Measurements from ENCODE around the gene XYLT1. TPM values are rescaled to one million over a fixed set of nuclear protein-coding genes. Genes with fewer than 3 reads are reported as not detected.

The XYLT1 gene
- total RNA-seq, 1 donor from 2014 or later: 0.23 TPM

DNA sequence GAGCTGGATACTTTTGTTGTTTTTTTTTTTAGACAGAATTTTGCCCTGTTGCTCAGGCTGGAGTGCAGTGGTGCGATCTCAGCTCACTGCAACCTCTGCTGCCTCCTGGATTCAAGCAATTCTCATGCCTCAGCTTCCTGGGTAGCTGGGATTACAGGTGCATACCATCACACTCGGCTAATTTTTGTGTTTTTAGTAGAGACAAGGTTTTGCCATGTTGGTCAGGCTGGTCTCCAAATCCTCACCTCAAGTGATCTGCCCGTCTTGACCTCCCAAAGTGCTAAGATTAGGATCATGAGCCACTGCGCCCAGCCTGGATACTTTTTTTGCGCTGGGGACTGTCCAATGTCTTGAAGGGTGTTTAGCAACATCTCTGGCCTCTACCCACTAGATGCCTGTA lies 32.6 kb upstream of the XYLT1 start:
- no peak for TF ChIP-seq CTCF (conservative IDR thresholded peaks at IDR 0.05; ENCODE audit: low read depth, low read length)
- no peak overlapping the region for H3K4me3 ChIP-seq (ENCODE audit: low read depth, low read length)
- no peak for DNase-seq (ENCODE audit: low read depth)

DNA sequence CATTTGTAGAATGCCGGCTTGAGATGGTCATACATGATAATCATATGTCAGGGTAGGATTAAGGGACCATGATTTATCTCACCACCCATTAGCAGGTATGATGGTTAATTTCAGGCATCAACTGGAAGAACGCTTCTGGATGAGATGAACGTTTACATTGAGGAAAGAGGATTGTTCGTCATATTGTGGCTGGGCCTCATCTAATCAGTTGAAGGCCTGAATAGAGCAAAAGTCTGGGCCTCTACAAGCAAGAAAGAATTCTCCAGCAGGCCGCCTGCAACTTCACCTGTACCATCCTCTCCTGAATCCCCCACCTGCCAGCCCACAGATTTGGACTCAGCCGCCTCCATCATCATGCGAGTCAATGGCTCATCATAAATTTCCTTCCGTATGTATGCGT lies 30.6 kb upstream of the XYLT1 start:
- no peak overlapping the region for H3K4me3 ChIP-seq (ENCODE audit: low read depth, low read length)
- DNase-seq (ENCODE audit: low read depth): no peak
- no peak for TF ChIP-seq CTCF (conservative IDR thresholded peaks at IDR 0.05; ENCODE audit: low read depth, low read length)

DNA sequence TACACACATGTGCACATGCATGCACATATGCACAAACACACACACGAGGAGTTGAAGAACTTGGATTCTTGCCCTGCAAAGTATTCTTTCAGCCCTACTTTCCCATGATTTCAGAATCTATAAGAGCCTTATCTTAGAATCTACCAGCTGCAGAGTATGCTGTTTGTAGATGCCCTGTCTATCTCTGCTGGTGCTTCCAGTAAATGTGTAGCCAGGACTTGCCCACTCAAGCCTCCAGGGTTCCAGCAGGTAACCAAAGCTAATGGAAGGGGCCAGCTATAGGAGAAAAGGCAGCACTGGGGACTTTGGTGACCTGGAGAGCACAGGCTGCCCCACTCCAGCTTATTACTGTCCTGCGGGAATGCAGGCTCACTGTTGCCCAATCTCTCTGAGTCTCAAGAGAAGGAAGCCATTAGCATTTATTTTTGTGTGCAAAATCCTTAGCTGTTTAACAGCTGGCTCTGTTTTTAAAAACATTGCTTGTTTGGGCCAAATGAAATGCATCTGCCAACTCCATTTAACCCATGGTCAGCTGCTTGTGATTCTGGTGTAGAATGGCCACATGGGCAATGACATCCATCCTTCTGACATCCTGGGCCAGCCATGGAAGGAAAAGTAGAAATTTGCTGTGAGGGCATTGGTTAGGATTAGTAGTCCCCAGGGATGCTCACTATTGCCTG lies 28.6 kb upstream of the XYLT1 start:
- no peak for DNase-seq (ENCODE audit: low read depth)
- no peak for TF ChIP-seq CTCF (conservative IDR thresholded peaks at IDR 0.05; ENCODE audit: low read depth, low read length)
- no peak overlapping the region for H3K4me3 ChIP-seq (ENCODE audit: low read depth, low read length)

DNA sequence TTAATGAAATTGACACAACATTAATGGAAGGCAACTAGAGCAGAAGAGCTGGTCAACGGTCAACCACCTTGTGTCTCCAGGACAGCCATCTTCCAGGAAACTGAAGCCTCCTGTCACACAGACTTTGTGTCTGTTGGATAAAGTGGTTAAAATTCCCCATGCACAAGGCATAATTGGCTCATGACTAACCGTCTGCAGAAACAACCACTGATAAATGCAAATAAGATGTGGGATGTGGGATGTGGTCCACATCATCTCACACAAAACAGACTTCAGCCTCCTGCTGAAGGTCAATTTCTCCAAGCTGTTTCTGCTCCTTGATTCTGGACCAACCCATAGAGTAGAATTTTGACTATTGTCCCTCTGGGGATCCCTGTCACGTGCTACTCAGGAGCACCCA lies 26.9 kb upstream of the XYLT1 start:
- TF ChIP-seq CTCF (conservative IDR thresholded peaks at IDR 0.05; ENCODE audit: low read depth, low read length): no peak
- no peak overlapping the region for H3K4me3 ChIP-seq (ENCODE audit: low read depth, low read length)
- no peak for DNase-seq (ENCODE audit: low read depth)

DNA sequence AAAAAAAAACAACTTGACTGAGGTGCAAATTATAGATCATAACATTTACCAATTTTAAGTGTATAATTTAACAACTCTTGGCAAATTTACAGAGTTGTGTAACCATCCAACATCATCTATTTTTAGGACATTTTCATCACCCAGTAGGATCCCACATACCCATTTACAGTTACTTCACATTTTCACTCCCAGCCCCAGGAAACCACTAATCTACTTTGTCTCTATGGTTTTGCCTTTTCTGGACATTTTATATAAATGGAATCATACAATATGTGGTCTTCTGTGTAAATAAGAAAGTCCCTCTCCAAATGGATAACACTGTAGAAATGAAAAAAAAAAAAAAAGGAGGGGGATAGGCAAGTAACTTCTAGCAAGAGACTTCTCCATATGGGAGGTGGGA lies 26.1 kb upstream of the XYLT1 start:
- H3K4me3 ChIP-seq (ENCODE audit: low read depth, low read length): no peak overlapping the region
- no peak for TF ChIP-seq CTCF (conservative IDR thresholded peaks at IDR 0.05; ENCODE audit: low read depth, low read length)
- no peak for DNase-seq (ENCODE audit: low read depth)

DNA sequence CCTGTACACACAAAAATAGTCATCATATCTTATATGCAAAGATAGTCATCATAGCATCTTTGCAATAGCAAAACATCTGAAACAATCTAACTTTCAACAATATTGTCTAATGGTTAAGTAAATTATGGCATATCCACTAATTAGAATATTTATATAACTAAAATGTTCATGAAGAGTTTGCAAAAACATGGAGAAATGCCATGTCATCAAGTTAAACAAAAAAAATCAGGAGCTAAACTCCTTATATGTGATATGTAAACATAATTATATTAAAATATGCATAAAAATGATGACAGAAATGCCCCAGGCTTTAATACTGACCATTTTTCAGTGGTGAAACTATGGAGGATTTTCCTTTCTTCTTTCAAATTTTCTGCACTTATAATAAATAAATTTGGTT lies 22.3 kb upstream of the XYLT1 start:
- no peak overlapping the region for H3K4me3 ChIP-seq (ENCODE audit: low read depth, low read length)
- DNase-seq (ENCODE audit: low read depth): no peak
- TF ChIP-seq CTCF (conservative IDR thresholded peaks at IDR 0.05; ENCODE audit: low read depth, low read length): no peak

DNA sequence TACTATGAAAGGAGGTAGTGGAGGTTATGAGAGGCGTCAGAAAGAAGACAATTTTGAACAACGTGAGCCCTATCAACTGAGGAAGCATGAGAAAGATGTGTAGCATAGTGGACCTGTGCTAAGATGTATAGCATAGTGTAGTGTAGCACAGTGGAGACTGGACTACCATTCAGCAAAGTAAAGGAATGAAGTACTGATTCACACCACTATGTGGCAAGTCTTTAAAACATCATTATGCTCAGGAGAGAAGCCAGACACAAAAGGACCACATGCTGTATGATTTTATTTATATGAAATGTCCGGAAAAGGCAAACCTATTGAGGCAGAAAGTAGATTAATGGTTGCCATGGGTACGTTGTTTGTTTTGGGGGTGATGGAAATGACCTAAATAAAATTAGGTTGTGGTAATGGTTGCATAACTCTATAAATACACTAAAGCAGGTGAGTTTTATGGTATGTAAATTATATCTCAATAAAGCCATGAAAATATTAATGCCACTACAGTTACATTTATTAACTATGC lies 20.4 kb upstream of the XYLT1 start:
- no peak for TF ChIP-seq CTCF (conservative IDR thresholded peaks at IDR 0.05; ENCODE audit: low read depth, low read length)
- no peak for DNase-seq (ENCODE audit: low read depth)
- H3K4me3 ChIP-seq (ENCODE audit: low read depth, low read length): no peak overlapping the region
